ENCODE measurements around the gene DNM3.

Gene DNM3

DNA sequence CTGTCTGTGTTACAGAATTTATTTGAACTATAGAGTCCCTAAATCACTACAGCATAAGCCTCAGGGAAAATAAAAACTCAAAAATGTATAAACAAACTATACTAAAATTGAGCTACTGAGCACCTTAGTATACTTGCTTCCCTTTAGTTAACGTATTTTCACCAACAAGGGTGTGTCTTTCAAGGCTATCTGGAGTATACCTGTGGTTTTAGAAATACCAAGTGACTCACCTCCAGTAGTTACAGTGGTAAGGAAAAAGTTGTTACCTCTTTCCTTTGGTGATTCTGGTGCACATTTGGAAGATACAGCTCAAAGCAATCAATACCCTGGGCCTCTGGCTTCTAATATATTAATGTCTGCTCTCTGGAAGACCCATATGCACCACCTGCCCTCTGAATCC lies 511.1 kb downstream of the DNM3 start:
- Histone ChIP-seq H3K27ac (ENCODE audit: low read depth, low read length) (no peak overlapping the region), H3K4me2 (ENCODE audit: low read depth, low read length, poor library complexity, severe bottlenecking) (no peak overlapping the region)
- no peak for TF ChIP-seq EZH2phosphoT487 (conservative IDR thresholded peaks at IDR 0.05; ENCODE audit: low read length)
- TF ChIP-seq, protein P1, sequence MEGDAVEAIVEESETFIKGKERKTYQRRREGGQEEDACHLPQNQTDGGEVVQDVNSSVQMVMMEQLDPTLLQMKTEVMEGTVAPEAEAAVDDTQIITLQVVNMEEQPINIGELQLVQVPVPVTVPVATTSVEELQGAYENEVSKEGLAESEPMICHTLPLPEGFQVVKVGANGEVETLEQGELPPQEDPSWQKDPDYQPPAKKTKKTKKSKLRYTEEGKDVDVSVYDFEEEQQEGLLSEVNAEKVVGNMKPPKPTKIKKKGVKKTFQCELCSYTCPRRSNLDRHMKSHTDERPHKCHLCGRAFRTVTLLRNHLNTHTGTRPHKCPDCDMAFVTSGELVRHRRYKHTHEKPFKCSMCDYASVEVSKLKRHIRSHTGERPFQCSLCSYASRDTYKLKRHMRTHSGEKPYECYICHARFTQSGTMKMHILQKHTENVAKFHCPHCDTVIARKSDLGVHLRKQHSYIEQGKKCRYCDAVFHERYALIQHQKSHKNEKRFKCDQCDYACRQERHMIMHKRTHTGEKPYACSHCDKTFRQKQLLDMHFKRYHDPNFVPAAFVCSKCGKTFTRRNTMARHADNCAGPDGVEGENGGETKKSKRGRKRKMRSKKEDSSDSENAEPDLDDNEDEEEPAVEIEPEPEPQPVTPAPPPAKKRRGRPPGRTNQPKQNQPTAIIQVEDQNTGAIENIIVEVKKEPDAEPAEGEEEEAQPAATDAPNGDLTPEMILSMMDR (IDR thresholded peaks at IDR 0.05; ENCODE audit: insufficient read depth, low read length, poor library complexity, severe bottlenecking): no peak

DNA sequence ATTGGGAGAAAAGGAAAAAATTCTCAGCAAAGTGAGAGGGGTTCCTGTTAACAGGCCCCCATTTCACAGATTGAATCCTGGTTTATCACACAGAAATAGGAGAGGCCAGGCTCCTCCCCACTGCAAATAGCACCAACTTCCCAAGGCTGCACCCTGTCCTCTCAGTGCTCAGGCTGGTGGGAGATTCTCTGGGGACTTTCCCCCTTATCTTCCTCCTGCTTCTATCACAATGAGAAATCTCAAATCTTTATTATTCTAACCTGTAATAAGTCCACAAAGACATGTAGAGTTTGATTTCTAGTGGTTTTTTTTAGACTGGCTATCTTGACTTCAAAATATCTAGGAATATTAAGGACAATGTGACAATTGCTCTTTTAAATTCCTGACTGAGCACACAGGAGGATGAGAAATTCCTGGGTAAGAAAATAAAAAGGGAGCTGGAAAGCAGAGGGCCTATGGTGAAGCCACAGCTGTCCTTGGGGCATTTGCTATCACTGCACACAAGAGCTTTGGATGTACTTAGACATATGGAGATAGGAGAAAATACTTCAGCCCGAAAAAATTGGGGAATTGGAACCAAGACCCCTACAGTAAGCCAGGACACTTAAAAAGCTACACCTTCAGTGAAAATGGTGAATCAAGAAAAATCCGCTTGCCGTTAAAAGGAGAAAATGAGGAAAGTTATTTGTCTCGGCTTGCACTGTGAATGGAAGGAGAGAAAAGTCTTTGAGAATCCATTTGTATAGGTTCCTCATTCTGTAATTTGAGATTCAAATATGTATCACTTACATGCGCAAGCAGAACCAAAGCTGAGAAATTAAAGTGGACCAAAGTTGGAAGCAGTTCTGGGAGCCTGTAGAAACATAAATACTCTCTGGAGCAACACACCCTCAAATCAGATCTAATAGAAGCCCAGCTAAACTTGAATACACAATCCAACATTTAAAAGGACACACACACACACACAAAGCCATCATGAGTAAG lies 513.3 kb downstream of the DNM3 start:
- Histone ChIP-seq H4K20me1 (ENCODE audit: low read depth, low read length) (no peaks in the 10 kb centered on the region), H3K9me3 (ENCODE audit: insufficient read depth, low read length) (no peaks in the 10 kb centered on the region), H2AFZ (ENCODE audit: low read depth, low read length, severe bottlenecking) (no peak overlapping the region), H3F3A (ENCODE audit: insufficient read depth) (no peaks in the 10 kb centered on the region), H3K27me3 (ENCODE audit: low read length) (no peaks in the 10 kb centered on the region), H3K27ac (ENCODE audit: low read depth, low read length) (no peak overlapping the region), H3K4me3 (ENCODE audit: insufficient read depth, low read length, poor library complexity, severe bottlenecking) (no peak overlapping the region), H3K9ac (ENCODE audit: low read length) (no peak overlapping the region), H3K4me2 (ENCODE audit: low read depth, low read length, poor library complexity, severe bottlenecking) (no peak overlapping the region), H3K9me2 (replicated peaks; ENCODE audit: insufficient read depth, low read length) (no peaks in the 10 kb centered on the region), H3K36me3 (ENCODE audit: low read length) (no peaks in the 10 kb centered on the region), H3K79me2 (ENCODE audit: insufficient read depth, low read length) (no peaks in the 10 kb centered on the region)
- TF ChIP-seq EZH2phosphoT487 (conservative IDR thresholded peaks at IDR 0.05; ENCODE audit: low read length): no peak
- TF ChIP-seq, protein P1 (IDR thresholded peaks at IDR 0.05; ENCODE audit: insufficient read depth, low read length, poor library complexity, severe bottlenecking): no peak

More for the DNA sequence above, 511.1 kb downstream of the DNM3 start:
- H4K20me1 ChIP-seq (ENCODE audit: low read depth, low read length): no peaks in the 10 kb centered on the region
- no peaks in the 10 kb centered on the region for H3K36me3 ChIP-seq (ENCODE audit: low read length)
- H3K9me3 ChIP-seq (ENCODE audit: insufficient read depth, low read length): peaks cover 3% of the 10 kb centered on the region; the same call in 1 of the 2 replicates
- H3F3A ChIP-seq (ENCODE audit: insufficient read depth): no peaks in the 10 kb centered on the region
- no peaks in the 10 kb centered on the region for H3K27me3 ChIP-seq (ENCODE audit: low read length)
- H3K79me2 ChIP-seq (ENCODE audit: insufficient read depth, low read length): no peaks in the 10 kb centered on the region
- no peak overlapping the region for H2AFZ ChIP-seq (ENCODE audit: low read depth, low read length, severe bottlenecking)
- H3K9ac ChIP-seq (ENCODE audit: low read length): no peak overlapping the region
- H3K4me3 ChIP-seq (ENCODE audit: insufficient read depth, low read length, poor library complexity, severe bottlenecking): no peak overlapping the region
- H3K9me2 ChIP-seq (replicated peaks; ENCODE audit: insufficient read depth, low read length): no peaks in the 10 kb centered on the region

DNA sequence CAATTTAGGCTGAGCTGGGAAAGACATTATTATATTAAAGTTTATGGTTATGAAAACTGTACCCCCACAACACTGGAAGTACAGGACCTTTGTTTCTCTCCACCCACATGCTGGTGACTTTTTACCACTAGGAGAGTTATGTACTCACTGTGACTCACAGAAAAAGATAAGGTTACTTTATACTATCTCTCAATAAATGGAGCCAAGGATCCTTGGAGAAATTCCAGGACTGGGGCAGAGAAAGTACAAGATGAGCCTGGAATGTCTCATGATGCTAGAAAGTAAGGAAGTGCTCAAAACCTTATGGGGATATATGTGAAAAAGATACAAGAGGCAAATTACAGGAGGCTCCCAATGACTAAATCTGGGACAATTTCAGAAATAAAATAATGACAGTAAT lies 515.3 kb downstream of the DNM3 start:
- Histone ChIP-seq H3F3A (ENCODE audit: insufficient read depth) (no peaks in the 10 kb centered on the region), H3K36me3 (ENCODE audit: low read length) (no peaks in the 10 kb centered on the region), H3K27me3 (ENCODE audit: low read length) (no peaks in the 10 kb centered on the region), H3K4me3 (ENCODE audit: insufficient read depth, low read length, poor library complexity, severe bottlenecking) (no peak overlapping the region), H3K9me3 (ENCODE audit: insufficient read depth, low read length) (no peaks in the 10 kb centered on the region), H3K9me2 (replicated peaks; ENCODE audit: insufficient read depth, low read length) (no peaks in the 10 kb centered on the region), H4K20me1 (ENCODE audit: low read depth, low read length) (no peaks in the 10 kb centered on the region), H2AFZ (ENCODE audit: low read depth, low read length, severe bottlenecking) (no peak overlapping the region), H3K27ac (ENCODE audit: low read depth, low read length) (no peak overlapping the region), H3K79me2 (ENCODE audit: insufficient read depth, low read length) (no peaks in the 10 kb centered on the region), H3K4me2 (ENCODE audit: low read depth, low read length, poor library complexity, severe bottlenecking) (no peak overlapping the region), H3K9ac (ENCODE audit: low read length) (no peak overlapping the region)
- TF ChIP-seq EZH2phosphoT487 (conservative IDR thresholded peaks at IDR 0.05; ENCODE audit: low read length): no peak
- TF ChIP-seq, protein P1 (IDR thresholded peaks at IDR 0.05; ENCODE audit: insufficient read depth, low read length, poor library complexity, severe bottlenecking): no peak
